Esophagus muscularis mucosa (tissue), 4 donors: ENCODE results near the gene TMOD1. TPM values are rescaled to one million over a fixed set of nuclear protein-coding genes. Genes with fewer than 3 reads are reported as not detected.
A peak's percentile ranks its signal among the peaks of the same experiment; 100 is the strongest.

Experiments used
- DNase-seq: peaks from one replicate; pipeline ENCODE4 v3.0.0-alpha.2; 2017; ENCODE audit errors: extremely low spot score
- H3K27ac ChIP-seq, 4 donors: fragments of 200-600 bp; sonication (generic); replicated peaks in 1 of 4; 1 replicate in 3 of 4; 2 replicates in 1 of 4; pipeline ENCODE4 v1.5.1; 2016 to 2019; ENCODE audit warnings: mild to moderate bottlenecking in 1 of 4
- H3K27me3 ChIP-seq, 4 donors: fragments of 200-600 bp; sonication (generic); one replicate each; pipeline versions ENCODE4 v1.5.1 to v1.6.0; 2016 to 2019
- H3K36me3 ChIP-seq, 4 donors: fragments of 200-600 bp; sonication (generic); one replicate each; pipeline ENCODE4 v1.5.1; 2016 to 2019
- H3K4me1 ChIP-seq, 4 donors: fragments of 200-600 bp; sonication (generic); one replicate each; pipeline ENCODE4 v1.5.1; 2016 to 2019
- H3K4me3 ChIP-seq, 4 donors: fragments of 200-600 bp; sonication (generic); 1 replicate in 2 of 4; 2 replicates in 2 of 4; pipeline ENCODE4 v1.5.1; 2016 to 2019; ENCODE audit warnings: mild to moderate bottlenecking in 4 of 4, moderate library complexity in 1 of 4
- H3K9me3 ChIP-seq, 4 donors: fragments of 200-600 bp; sonication (generic); 1 replicate in 3 of 4; 2 replicates in 1 of 4; pipeline ENCODE4 v1.5.1; 2016 to 2019
- CTCF ChIP-seq, 3 experiments: fragments of 200-600 bp in 2 of 3; fragments of 450-650 bp in 1 of 3; sonication (generic) in 2 of 3; IDR thresholded peaks; one replicate each; pipeline ENCODE4 v1.5.1; 2017 to 2019; ENCODE audit warnings: antibody characterized with exemption in 3 of 3, mild to moderate bottlenecking in 2 of 3, moderate library complexity in 1 of 3
- EP300 ChIP-seq: sonication (generic); formaldehyde crosslinking; IDR thresholded peaks from one replicate; pipeline ENCODE4 v1.6.1; 2017; ENCODE audit warnings: antibody characterized with exemption
- POLR2A ChIP-seq: fragments of 450-650 bp; IDR thresholded peaks from one replicate; pipeline ENCODE4 v1.6.1; 2017; ENCODE audit warnings: antibody characterized with exemption, moderate library complexity, mild to moderate bottlenecking, low read depth
- POLR2AphosphoS5 ChIP-seq, 2 donors: sonication (generic); formaldehyde crosslinking; IDR thresholded peaks; one replicate each; pipeline ENCODE4 v1.6.1; 2017; ENCODE audit warnings: antibody characterized with exemption in 2 of 2
- WGBS: methylation state at CpG from one replicate; pipeline ENCODE4 v1.1.5; 2018; 5-methylcytosine and 5-hydroxymethylcytosine counted together
- intact Hi-C: fragments of 100-400 bp; cut with DNase I; formaldehyde crosslinking; loops from one replicate; pipeline ENCODE4 v1.15.1; 2023
- total RNA-seq, 4 donors: library from RNA; depleted of rRNA; stranded (reverse); fragments of >200 nt; gene quantifications; one replicate each; pipeline versions ENCODE4 v1.1.0 to v1.2.1, GENCODE V29; 2016

TMOD1 gene
- total RNA-seq, 4 donors from 2014 or later = 68.4 to 97.6 (median 71.6) TPM

- peaks cover 0 to 30% (median 14%) of the 10 kb centered on the region in 4 donors for H3K36me3 ChIP-seq
- intact Hi-C loops = loop anchor here (5.0 kb wide), 1 partner anchor 59 kb away; the partner anchor contains the start of gene TMOD1
- H3K9me3 ChIP-seq = no peaks in the 10 kb centered on the region
- TF ChIP-seq POLR2A = no peak
- TF ChIP-seq POLR2AphosphoS5 (IDR thresholded peaks at IDR 0.05) = no peak
- DNase-seq = no peak
- H3K27ac ChIP-seq = peak overlapping the region; percentile 56 to 90 (median 71)
- H3K27me3 ChIP-seq = no peaks in the 10 kb centered on the region
- H3K4me1 ChIP-seq = peaks cover 65 to 94% (median 93%) of the 10 kb centered on the region in 4 donors
- H3K4me3 ChIP-seq = no peak overlapping the region
These were observed 59.4 kb downstream of the TMOD1 start for GRCh38 chr9:97560851-97561250.

DNA sequence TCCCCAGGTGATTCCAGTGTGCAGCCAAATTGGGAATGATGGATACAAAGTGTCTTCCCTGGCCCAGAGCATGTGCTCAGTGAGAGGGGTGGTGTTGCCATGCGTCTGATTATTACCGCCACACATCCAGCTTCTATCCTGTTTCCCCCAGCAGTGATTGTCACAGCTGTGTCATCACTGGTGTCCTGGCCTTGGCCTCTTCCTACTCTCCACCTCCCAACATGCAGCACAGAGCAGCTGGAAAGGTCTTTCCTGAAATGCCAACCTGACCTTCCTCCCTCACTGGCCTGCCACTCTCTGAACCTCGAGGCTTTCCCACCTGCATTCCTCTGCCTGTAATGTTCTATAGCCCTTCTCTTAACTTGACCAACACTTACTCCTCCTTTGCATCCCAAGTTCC, 60.0 kb downstream of the TMOD1 start:
- intact Hi-C loops = loop anchor here (5.0 kb wide), 1 partner anchor 59 kb away; the partner anchor contains the start of gene TMOD1
- peaks cover 58 to 88% (median 86%) of the 10 kb centered on the region in 4 donors for H3K4me1 ChIP-seq
- peak overlapping the region; percentile 56 to 90 (median 71) for H3K27ac ChIP-seq
- peaks cover 0 to 33% (median 18%) of the 10 kb centered on the region in 4 donors for H3K36me3 ChIP-seq
- no peaks in the 10 kb centered on the region for H3K9me3 ChIP-seq
- WGBS = 76% methylated on average over 3 of the region's 3 CpGs
- TF ChIP-seq EP300 (no peak), CTCF (IDR thresholded peaks at IDR 0.05) (no peak), POLR2A (no peak), POLR2AphosphoS5 (IDR thresholded peaks at IDR 0.05) (no peak)
- no peak for DNase-seq
- no peak overlapping the region for H3K4me3 ChIP-seq
- H3K27me3 ChIP-seq = no peaks in the 10 kb centered on the region

DNA sequence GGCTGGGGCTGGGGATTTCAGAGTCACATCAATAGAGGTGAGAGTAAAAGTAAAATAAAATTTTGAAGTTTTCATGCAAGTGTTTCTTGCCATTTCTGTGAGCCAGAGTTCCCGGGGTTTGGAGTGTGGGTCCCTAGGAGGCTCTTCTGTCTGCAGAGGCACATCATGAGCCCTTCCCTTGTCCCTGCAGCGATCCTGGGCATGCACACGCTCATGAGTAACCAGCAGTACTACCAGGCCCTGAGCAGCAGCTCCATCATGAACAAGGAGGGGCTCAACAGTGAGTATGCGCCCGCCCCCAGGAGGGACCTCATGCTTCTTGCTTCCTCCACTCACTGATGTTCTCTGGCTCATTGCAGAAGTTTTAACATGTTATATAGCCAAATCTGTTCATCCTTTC, 61.1 kb downstream of the TMOD1 start:
- intact Hi-C loops = loop anchor here (5.0 kb wide), 1 partner anchor 60 kb away; the partner anchor contains the start of gene TMOD1
- Histone ChIP-seq H3K9me3 (no peaks in the 10 kb centered on the region), H3K27ac (peak overlapping the region; percentile 56 to 90 (median 71)), H3K36me3 (peaks cover 0 to 42% (median 24%) of the 10 kb centered on the region in 4 donors), H3K4me1 (peaks cover 48 to 77% (median 76%) of the 10 kb centered on the region in 4 donors), H3K27me3 (no peaks in the 10 kb centered on the region), H3K4me3 (no peak overlapping the region)
- no peak for DNase-seq
- 79% methylated on average over 3 of the region's 5 CpGs for WGBS
- TF ChIP-seq CTCF (IDR thresholded peaks at IDR 0.05) = no peak
- no peak for TF ChIP-seq POLR2A
- no peak for TF ChIP-seq POLR2AphosphoS5 (IDR thresholded peaks at IDR 0.05)
- no peak for TF ChIP-seq EP300

- TF ChIP-seq POLR2A = no peak
- no peak for TF ChIP-seq CTCF (IDR thresholded peaks at IDR 0.05)
- TF ChIP-seq POLR2AphosphoS5 (IDR thresholded peaks at IDR 0.05) = peak in 1 of 2 donors; percentile 10
- H3K9me3 ChIP-seq = no peaks in the 10 kb centered on the region
- no peaks in the 10 kb centered on the region for H3K27me3 ChIP-seq
- peaks cover 38 to 67% (median 66%) of the 10 kb centered on the region in 4 donors for H3K4me1 ChIP-seq
- 65% methylated on average over 12 of the region's 13 CpGs for WGBS
- intact Hi-C loops = loop anchor here (5.0 kb wide), 1 partner anchor 61 kb away; the partner anchor contains the start of gene TMOD1
- H3K27ac ChIP-seq = peak overlapping the region; percentile 56 to 90 (median 71)
- peaks cover under 1 to 52% (median 34%) of the 10 kb centered on the region in 4 donors for H3K36me3 ChIP-seq
- H3K4me3 ChIP-seq = no peak overlapping the region
- DNase-seq = no peak
These were observed 62.1 kb downstream of the TMOD1 start for GRCh38 chr9:97563458-97564135.
